ENCODE data around the gene TBX3.
"Not testable (repeated sequence)": the region's sequence is repeated elsewhere in the genome, so short reads cannot be mapped to it uniquely, and the experiment has no call there.

Gene TBX3

GRCh38 chr12:114684098-114684869 lies at the start of gene TBX3:
TBX3 (minus strand) TSS chr12:114684175; CDS start chr12:114683200, 975 bp downstream.
- no peak for DNase-seq

GRCh38 chr12:114732426-114733030 lies 48.6 kb upstream of the TBX3 start:
- DNase-seq = no peak

GRCh38 chr12:114729731-114730130 lies 45.8 kb upstream of the TBX3 start:
- no peak for DNase-seq

GRCh38 chr12:114726092-114726710 lies 42.2 kb upstream of the TBX3 start:
- DNase-seq = no peak

GRCh38 chr12:114722176-114722575 lies 38.2 kb upstream of the TBX3 start:
- not testable (repeated sequence) for DNase-seq

- no peak for DNase-seq
Measured at GRCh38 chr12:114721266-114721665, 37.3 kb upstream of the TBX3 start.

GRCh38 chr12:114713466-114714215 lies 29.7 kb upstream of the TBX3 start:
- no peak for DNase-seq

GRCh38 chr12:114711689-114712152 lies 27.7 kb upstream of the TBX3 start:
- DNase-seq = no peak

- DNase-seq = no peak
Measured at GRCh38 chr12:114710151-114710550, 26.2 kb upstream of the TBX3 start.

- no peak for DNase-seq
Measured at GRCh38 chr12:114709112-114709511, 25.1 kb upstream of the TBX3 start.

GRCh38 chr12:114708598-114708997 lies 24.6 kb upstream of the TBX3 start:
- DNase-seq = not testable (repeated sequence)

- no peak for DNase-seq
Measured at GRCh38 chr12:114704096-114704495, 20.1 kb upstream of the TBX3 start.

GRCh38 chr12:114703060-114703493 lies 19.1 kb upstream of the TBX3 start:
- DNase-seq = no peak

- no peak for DNase-seq
Measured at GRCh38 chr12:114702462-114702861, 18.5 kb upstream of the TBX3 start.

- no peak for DNase-seq
Measured at GRCh38 chr12:114701553-114701952, 17.6 kb upstream of the TBX3 start.

GRCh38 chr12:114701104-114701414 lies 17.1 kb upstream of the TBX3 start:
- DNase-seq = no peak

GRCh38 chr12:114700392-114701103 lies 16.6 kb upstream of the TBX3 start:
- DNase-seq = no peak

GRCh38 chr12:114698566-114699163 lies 14.7 kb upstream of the TBX3 start:
- no peak for DNase-seq

- no peak for DNase-seq
Measured at GRCh38 chr12:114697741-114698565, 14.0 kb upstream of the TBX3 start.

- no peak for DNase-seq
Measured at GRCh38 chr12:114697243-114697716, 13.3 kb upstream of the TBX3 start.
